Stimulated activated memory B cell treated with anti-CD40 and anti-IgM and Interleukin-4, amounts not matched to agents 10 μg/mL and 1 μg/mL and 100 μg/mL, for 72 hours (primary cell): ENCODE data around the gene RCC1.
"Not testable (repeated sequence)": the region's sequence is repeated elsewhere in the genome, so short reads cannot be mapped to it uniquely, and the experiment has no call there.

Source experiments
- ATAC-seq: fragments of 150-1000 bp; cut with Tn5 transposase; 2 replicates; pipeline ENCODE4 v1.10.0; 2021
- H3K27ac Mint-ChIP-seq: one replicate; pipeline ENCODE4 v1.8.0; 2022; ENCODE audit warnings: mild to moderate bottlenecking, mixed read lengths
- H3K27me3 Mint-ChIP-seq: one replicate; pipeline ENCODE4 v1.8.0; 2022; ENCODE audit warnings: mixed read lengths
- H3K36me3 Mint-ChIP-seq: one replicate; pipeline ENCODE4 v1.8.0; 2022; ENCODE audit warnings: mixed read lengths
- H3K4me1 Mint-ChIP-seq: one replicate; pipeline ENCODE4 v1.8.0; 2022; ENCODE audit warnings: mixed read lengths
- H3K4me3 Mint-ChIP-seq: one replicate; pipeline ENCODE4 v1.8.0; 2022; ENCODE audit warnings: mild to moderate bottlenecking, moderate library complexity, mixed read lengths
- H3K9me3 Mint-ChIP-seq: one replicate; pipeline ENCODE4 v1.8.0; 2022; ENCODE audit warnings: mixed read lengths

Gene RCC1

GRCh38 chr1:28560886-28561285 lies 55.0 kb downstream of the RCC1 start:
- no peak overlapping the region for H3K4me3 Mint-ChIP-seq
- no peaks in the 10 kb centered on the region for H3K9me3 Mint-ChIP-seq
- no peaks in the 10 kb centered on the region for H3K27me3 Mint-ChIP-seq
- H3K36me3 Mint-ChIP-seq, result peaks cover 48% of the 10 kb centered on the region
- no peak overlapping the region for H3K27ac Mint-ChIP-seq
- no peak for ATAC-seq
- no peaks in the 10 kb centered on the region for H3K4me1 Mint-ChIP-seq

DNA sequence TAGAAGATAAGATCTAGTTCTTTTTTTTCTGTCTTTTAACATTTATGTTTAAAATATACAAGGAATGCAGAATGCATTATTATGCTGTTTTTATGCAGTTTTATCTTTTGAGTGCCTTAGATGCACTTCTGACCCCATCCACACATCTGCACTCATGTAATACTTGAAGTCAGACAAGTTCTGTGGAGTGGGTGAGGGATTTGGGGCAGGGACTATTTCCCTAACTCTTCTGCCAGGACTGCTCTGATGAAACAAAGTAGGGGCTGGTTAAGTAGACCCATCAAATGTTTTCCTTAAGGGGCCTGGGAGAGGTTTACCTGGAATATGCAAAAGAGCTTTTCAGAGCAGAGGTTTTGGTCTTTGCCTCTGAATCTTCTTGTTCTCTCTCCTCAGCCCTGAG lies 58.5 kb downstream of the RCC1 start:
- Mint-ChIP-seq H3K27me3 (no peaks in the 10 kb centered on the region), H3K27ac (no peak overlapping the region), H3K4me1 (no peaks in the 10 kb centered on the region), H3K9me3 (no peaks in the 10 kb centered on the region), H3K4me3 (no peak overlapping the region), H3K36me3 (peaks cover 53% of the 10 kb centered on the region)
- ATAC-seq, result no peak

GRCh38 chr1:28565040-28565439 lies 59.2 kb downstream of the RCC1 start:
- no peaks in the 10 kb centered on the region for H3K27me3 Mint-ChIP-seq
- H3K36me3 Mint-ChIP-seq, result peaks cover 53% of the 10 kb centered on the region
- no peak overlapping the region for H3K27ac Mint-ChIP-seq

DNA sequence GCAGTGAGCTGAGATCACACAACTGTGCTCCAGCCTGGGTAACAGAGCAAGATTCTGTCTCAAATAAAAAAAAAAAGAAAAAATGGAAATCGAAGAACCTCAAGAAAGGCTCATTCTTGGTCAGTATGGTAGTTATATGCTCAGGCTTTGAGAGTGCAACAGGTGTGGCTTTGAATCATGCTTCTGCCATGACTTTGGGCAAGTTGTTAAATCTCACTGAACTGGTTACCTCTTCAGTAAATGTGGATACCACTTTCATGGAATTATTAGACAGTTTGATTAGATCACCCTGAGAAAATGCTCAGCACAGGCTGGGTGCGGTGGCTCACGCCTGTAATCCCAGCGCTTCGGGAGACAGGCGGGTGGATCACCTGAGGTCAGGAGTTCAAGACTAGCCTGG lies 59.9 kb downstream of the RCC1 start:
- H3K27ac Mint-ChIP-seq, result no peak overlapping the region
- H3K36me3 Mint-ChIP-seq, result peaks cover 52% of the 10 kb centered on the region
- H3K9me3 Mint-ChIP-seq, result no peaks in the 10 kb centered on the region
- ATAC-seq, result no peak
- no peaks in the 10 kb centered on the region for H3K4me1 Mint-ChIP-seq
- no peak overlapping the region for H3K4me3 Mint-ChIP-seq
- H3K27me3 Mint-ChIP-seq, result no peaks in the 10 kb centered on the region

More at GRCh38 chr1:28565040-28565439, 59.2 kb downstream of the RCC1 start:
- H3K9me3 Mint-ChIP-seq, result no peaks in the 10 kb centered on the region
- H3K4me1 Mint-ChIP-seq, result no peaks in the 10 kb centered on the region
- ATAC-seq, result no peak
- H3K4me3 Mint-ChIP-seq, result no peak overlapping the region

GRCh38 chr1:28566931-28567330 lies 61.1 kb downstream of the RCC1 start:
- Mint-ChIP-seq H3K36me3 (peaks cover 52% of the 10 kb centered on the region), H3K27me3 (no peaks in the 10 kb centered on the region), H3K9me3 (no peaks in the 10 kb centered on the region), H3K4me3 (no peak overlapping the region), H3K4me1 (no peaks in the 10 kb centered on the region), H3K27ac (no peak overlapping the region)
- ATAC-seq, result no peak

DNA sequence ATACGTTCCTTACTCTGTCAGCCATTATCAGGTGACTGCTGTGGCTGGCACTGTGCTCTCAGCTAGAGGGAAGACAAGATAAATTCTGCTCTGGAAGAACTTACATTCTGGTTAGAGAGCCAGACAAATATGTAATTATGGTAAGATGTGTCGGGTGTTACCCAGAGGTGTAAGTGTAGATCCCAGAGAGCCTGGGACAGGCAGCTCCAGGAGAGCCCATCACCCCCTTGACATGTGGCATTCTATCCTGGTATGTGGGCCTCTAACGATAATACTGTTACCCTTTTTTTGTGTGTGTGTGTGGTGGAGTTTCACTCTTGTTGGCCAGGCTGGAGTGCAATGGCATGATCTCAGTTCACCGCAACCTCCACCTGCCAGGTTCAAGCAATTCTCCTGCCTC lies 66.1 kb downstream of the RCC1 start:
- Mint-ChIP-seq H3K4me3 (no peak overlapping the region), H3K27ac (no peak overlapping the region), H3K36me3 (peaks cover 44% of the 10 kb centered on the region), H3K4me1 (no peaks in the 10 kb centered on the region), H3K27me3 (no peaks in the 10 kb centered on the region), H3K9me3 (no peaks in the 10 kb centered on the region)
- no peak for ATAC-seq

- not testable (repeated sequence) for H3K4me3 Mint-ChIP-seq, H3K4me1 Mint-ChIP-seq, H3K9me3 Mint-ChIP-seq, H3K27me3 Mint-ChIP-seq, H3K27ac Mint-ChIP-seq, ATAC-seq
- H3K36me3 Mint-ChIP-seq, result peaks cover 46% of the 10 kb centered on the region
Observed at GRCh38 chr1:28572891-28573290, 67.0 kb downstream of the RCC1 start.

- Mint-ChIP-seq H3K9me3 (no peaks in the 10 kb centered on the region), H3K27me3 (no peaks in the 10 kb centered on the region), H3K36me3 (peaks cover 46% of the 10 kb centered on the region), H3K4me3 (no peak overlapping the region), H3K4me1 (peaks cover 16% of the 10 kb centered on the region), H3K27ac (no peak overlapping the region)
- ATAC-seq, result no peak
Observed at GRCh38 chr1:28573564-28573963, 67.7 kb downstream of the RCC1 start.

GRCh38 chr1:28577052-28577678 lies 71.3 kb downstream of the RCC1 start:
- Mint-ChIP-seq H3K36me3 (peaks cover 54% of the 10 kb centered on the region), H3K27me3 (no peaks in the 10 kb centered on the region), H3K27ac (peak overlapping the region; percentile 93), H3K9me3 (no peaks in the 10 kb centered on the region), H3K4me1 (peaks cover 39% of the 10 kb centered on the region), H3K4me3 (no peak overlapping the region)
- no peak for ATAC-seq

- Mint-ChIP-seq H3K27me3 (no peaks in the 10 kb centered on the region), H3K9me3 (no peaks in the 10 kb centered on the region), H3K4me3 (no peak overlapping the region), H3K36me3 (peaks cover 54% of the 10 kb centered on the region), H3K27ac (peak overlapping the region; percentile 93), H3K4me1 (peaks cover 47% of the 10 kb centered on the region)
- no peak for ATAC-seq
Observed at GRCh38 chr1:28577738-28578536, 72.1 kb downstream of the RCC1 start.

DNA sequence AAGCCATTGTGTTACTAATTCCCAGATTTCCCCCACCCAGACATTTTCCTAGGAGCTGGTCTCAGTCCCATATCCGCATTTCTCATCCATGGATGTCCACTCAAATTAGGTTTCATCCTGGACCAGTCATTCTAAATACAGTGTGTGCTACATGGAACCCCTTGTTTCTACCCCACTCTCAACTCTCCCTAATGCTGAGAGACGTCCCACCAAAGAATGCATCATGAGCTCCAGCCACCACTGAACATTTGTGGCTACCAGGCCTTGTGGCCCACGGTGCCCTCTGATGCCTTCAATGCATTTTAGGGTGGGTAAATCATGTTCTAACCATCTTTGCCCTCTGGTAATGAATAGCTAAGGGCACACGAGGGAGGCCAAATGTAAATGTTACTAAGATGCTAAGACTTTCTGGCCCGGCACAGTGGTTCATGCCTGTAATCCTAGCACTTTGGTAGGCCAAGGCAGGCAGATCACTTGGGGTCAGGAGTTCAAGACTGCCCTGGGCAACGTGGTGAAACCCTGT lies 72.9 kb downstream of the RCC1 start:
- Mint-ChIP-seq H3K4me1 (peaks cover 52% of the 10 kb centered on the region), H3K27me3 (no peaks in the 10 kb centered on the region), H3K4me3 (peak overlapping the region; percentile 10), H3K27ac (peak overlapping the region; percentile 93), H3K36me3 (peaks cover 54% of the 10 kb centered on the region), H3K9me3 (no peaks in the 10 kb centered on the region)
- no peak for ATAC-seq

GRCh38 chr1:28579401-28579800 lies 73.6 kb downstream of the RCC1 start:
- peaks cover 53% of the 10 kb centered on the region for H3K36me3 Mint-ChIP-seq
- no peak for ATAC-seq
- H3K9me3 Mint-ChIP-seq, result no peaks in the 10 kb centered on the region
- peaks cover 52% of the 10 kb centered on the region for H3K4me1 Mint-ChIP-seq
- no peaks in the 10 kb centered on the region for H3K27me3 Mint-ChIP-seq
- H3K4me3 Mint-ChIP-seq, result peak overlapping the region; percentile 95
- H3K27ac Mint-ChIP-seq, result peak overlapping the region; percentile 93

DNA sequence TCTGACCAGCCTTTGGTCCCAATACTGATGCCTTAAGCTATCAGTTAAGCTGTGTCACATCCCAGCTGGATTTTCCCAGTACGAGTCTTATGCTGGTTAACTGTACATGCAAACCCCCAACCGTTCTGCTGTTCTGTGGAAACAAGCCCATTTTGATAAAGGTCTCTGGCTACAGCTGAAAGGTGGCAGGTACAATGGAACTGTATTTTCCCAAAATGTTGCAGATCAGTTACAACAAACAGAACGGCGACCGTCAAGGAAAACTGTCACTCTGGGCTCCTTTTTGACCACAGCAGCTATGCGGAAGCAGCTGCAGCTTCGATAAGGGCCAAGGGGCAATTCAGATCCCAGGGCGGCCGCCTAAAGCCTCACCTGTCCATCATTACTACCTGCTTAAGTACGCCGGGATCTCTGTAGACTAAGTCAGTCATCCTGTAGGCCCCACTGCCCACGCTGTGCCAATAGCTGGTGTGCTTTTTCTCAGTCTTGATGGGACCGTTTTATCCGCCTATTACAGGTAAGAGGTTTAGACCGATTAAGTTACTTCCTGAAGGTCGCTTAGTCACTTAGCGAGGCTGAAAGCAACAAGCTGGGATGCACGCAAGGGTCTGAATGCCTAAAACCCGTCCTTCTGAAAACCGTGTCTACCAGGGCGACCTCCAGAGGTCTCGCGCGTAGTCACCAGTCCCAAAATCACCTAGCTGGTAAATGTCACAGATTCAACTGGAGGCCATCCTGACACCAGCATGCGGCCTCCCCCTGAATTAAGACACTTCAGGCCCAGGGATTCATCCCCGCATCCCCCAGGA lies 75.1 kb downstream of the RCC1 start:
- ATAC-seq, result peak; percentile 65
- Mint-ChIP-seq H3K27ac (peak overlapping the region; percentile 93), H3K36me3 (peaks cover 44% of the 10 kb centered on the region), H3K4me3 (peak overlapping the region; percentile 95), H3K9me3 (no peaks in the 10 kb centered on the region), H3K4me1 (peaks cover 53% of the 10 kb centered on the region), H3K27me3 (no peaks in the 10 kb centered on the region)

- peak; percentile 99 for ATAC-seq
- Mint-ChIP-seq H3K4me3 (peak overlapping the region; percentile 95), H3K9me3 (no peaks in the 10 kb centered on the region), H3K4me1 (peaks cover 58% of the 10 kb centered on the region), H3K27me3 (no peaks in the 10 kb centered on the region), H3K27ac (peak overlapping the region; percentile 93), H3K36me3 (peaks cover 44% of the 10 kb centered on the region)
Observed at GRCh38 chr1:28581531-28582247, 75.8 kb downstream of the RCC1 start.

DNA sequence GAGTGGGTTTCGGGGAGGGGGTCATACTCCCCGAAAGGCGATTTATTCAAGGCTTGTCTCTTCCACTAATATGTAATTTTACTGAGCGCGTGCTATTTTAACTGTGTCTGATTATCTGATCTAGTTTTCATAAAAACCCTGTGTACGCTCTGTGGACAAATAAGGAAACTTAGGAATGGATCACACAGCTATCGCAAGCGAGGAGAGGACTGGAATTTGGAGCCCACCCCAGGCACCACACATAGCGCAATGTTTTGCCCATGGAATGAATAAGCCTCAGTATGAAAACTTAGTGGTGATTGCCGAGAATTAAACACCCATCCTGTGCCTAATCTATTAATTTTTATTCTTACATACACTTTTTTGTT lies 76.4 kb downstream of the RCC1 start:
- Mint-ChIP-seq H3K27ac (peak overlapping the region; percentile 93), H3K4me3 (peak overlapping the region; percentile 95), H3K27me3 (no peaks in the 10 kb centered on the region), H3K36me3 (peaks cover 39% of the 10 kb centered on the region), H3K9me3 (no peaks in the 10 kb centered on the region), H3K4me1 (peaks cover 61% of the 10 kb centered on the region)
- ATAC-seq, result no peak
